ENCODE measurements around the gene UBE2G1.

DNA sequence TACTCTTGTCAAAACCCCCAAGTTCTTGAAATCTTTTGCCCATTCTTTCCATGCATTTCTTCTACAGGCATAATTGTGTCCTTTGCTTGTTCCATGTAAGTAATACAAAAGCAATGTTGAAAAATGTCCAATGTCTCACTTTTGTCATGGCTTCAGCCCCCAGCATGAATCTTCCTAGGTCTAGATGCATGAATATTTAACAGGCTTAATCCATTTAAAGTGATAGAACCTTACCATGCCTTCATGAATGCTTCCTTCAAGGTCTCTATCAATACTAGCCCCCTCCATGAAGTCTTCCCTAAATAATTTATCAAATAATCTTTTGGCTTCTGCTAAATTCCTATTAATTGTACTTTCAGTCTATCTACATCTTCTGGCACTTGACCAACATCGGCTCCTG lies 56.6 kb downstream of the UBE2G1 start:
- TF ChIP-seq, protein P1, sequence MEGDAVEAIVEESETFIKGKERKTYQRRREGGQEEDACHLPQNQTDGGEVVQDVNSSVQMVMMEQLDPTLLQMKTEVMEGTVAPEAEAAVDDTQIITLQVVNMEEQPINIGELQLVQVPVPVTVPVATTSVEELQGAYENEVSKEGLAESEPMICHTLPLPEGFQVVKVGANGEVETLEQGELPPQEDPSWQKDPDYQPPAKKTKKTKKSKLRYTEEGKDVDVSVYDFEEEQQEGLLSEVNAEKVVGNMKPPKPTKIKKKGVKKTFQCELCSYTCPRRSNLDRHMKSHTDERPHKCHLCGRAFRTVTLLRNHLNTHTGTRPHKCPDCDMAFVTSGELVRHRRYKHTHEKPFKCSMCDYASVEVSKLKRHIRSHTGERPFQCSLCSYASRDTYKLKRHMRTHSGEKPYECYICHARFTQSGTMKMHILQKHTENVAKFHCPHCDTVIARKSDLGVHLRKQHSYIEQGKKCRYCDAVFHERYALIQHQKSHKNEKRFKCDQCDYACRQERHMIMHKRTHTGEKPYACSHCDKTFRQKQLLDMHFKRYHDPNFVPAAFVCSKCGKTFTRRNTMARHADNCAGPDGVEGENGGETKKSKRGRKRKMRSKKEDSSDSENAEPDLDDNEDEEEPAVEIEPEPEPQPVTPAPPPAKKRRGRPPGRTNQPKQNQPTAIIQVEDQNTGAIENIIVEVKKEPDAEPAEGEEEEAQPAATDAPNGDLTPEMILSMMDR (IDR thresholded peaks at IDR 0.05): no peak
- TF ChIP-seq POLR2A (IDR thresholded peaks at IDR 0.05): no peak

All from Peyer's patch (tissue), 4 donors.